GM12865 (cell line): ENCODE measurements around the gene SEPHS2.

Experiments
- DNase-seq: peaks from one replicate; pipeline ENCODE4 v3.0.0; 2010; ENCODE audit warnings: low read depth
- H3K4me3 ChIP-seq: 2 replicates; pipeline ENCODE4 v1.5.1; 2011; ENCODE audit warnings: mild to moderate bottlenecking, low read depth, low read length, control low read depth
- TF ChIP-seq, protein P1 (sequence below): IDR thresholded peaks from 2 replicates; pipeline ENCODE4 v1.5.1; 2011; ENCODE audit warnings: low read length, control low read depth, low read depth, inconsistent platforms; ENCODE audit not compliant: insufficient read depth; ENCODE audit errors: missing control alignments

SEPHS2 gene

DNA sequence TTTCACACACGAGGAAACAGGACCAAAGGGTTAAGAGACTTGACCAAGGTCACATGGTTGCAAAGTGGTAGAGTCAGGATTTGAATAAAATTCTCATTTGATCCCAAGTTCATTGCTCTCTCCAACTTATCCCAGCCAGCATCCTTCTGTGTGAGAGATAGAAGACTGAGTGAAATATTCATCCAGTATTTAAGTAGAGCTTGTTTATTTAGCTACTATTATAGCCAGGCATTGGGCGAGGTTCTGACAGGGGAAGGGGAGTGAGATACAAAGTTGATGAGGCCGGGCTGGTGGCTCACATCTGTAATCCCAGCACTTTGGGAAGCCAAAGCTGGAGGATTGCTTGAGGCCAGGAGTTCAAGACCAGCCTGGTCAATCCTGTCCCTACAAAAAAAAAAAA is 31.3 kb upstream of the SEPHS2 start:
- H3K4me3 ChIP-seq = no peak overlapping the region
- TF ChIP-seq, protein P1, sequence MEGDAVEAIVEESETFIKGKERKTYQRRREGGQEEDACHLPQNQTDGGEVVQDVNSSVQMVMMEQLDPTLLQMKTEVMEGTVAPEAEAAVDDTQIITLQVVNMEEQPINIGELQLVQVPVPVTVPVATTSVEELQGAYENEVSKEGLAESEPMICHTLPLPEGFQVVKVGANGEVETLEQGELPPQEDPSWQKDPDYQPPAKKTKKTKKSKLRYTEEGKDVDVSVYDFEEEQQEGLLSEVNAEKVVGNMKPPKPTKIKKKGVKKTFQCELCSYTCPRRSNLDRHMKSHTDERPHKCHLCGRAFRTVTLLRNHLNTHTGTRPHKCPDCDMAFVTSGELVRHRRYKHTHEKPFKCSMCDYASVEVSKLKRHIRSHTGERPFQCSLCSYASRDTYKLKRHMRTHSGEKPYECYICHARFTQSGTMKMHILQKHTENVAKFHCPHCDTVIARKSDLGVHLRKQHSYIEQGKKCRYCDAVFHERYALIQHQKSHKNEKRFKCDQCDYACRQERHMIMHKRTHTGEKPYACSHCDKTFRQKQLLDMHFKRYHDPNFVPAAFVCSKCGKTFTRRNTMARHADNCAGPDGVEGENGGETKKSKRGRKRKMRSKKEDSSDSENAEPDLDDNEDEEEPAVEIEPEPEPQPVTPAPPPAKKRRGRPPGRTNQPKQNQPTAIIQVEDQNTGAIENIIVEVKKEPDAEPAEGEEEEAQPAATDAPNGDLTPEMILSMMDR = no peak
- DNase-seq = no peak

DNA sequence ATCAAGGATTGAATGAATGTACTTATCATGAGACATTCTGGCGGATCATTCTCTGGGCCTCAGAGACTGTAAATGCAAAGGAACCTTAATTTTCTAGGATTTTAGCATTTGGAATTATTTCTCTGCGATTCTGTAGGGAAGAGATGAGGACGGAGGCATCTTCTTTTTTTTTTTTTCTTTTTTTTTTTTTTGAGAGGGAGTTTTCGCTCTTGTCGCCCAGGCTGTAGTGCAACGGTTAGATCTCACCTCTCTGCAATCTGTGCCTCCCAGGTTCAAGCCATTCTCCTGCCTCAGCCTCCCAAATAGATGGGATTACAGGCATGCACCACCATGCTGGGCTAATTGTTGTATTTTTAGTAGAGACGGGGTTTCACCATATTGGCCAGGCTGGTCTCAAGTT is 29.0 kb upstream of the SEPHS2 start:
- TF ChIP-seq, protein P1 = no peak
- DNase-seq = no peak
- no peak overlapping the region for H3K4me3 ChIP-seq

DNA sequence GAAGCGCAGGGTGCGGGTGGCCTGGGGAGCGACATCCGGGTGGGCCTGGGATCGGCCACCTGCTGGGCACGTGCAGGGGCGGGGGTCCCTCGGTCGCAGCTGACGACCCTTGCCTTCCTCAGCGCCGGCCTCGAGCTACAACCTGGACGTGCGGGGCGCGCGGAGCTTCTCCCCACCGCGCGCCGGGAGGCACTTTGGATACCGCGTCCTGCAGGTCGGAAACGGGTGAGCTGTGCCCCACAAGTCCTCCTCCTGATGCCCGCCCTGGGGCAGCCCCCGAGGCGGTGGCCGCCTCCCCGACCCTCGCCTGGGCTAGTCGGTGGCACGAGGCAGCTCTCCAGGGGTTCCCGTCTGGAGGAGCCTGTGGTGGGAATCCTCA is 28.4 kb upstream of the SEPHS2 start:
- TF ChIP-seq, protein P1 = no peak
- DNase-seq = no peak
- H3K4me3 ChIP-seq = peak overlapping the region; percentile 79

DNA sequence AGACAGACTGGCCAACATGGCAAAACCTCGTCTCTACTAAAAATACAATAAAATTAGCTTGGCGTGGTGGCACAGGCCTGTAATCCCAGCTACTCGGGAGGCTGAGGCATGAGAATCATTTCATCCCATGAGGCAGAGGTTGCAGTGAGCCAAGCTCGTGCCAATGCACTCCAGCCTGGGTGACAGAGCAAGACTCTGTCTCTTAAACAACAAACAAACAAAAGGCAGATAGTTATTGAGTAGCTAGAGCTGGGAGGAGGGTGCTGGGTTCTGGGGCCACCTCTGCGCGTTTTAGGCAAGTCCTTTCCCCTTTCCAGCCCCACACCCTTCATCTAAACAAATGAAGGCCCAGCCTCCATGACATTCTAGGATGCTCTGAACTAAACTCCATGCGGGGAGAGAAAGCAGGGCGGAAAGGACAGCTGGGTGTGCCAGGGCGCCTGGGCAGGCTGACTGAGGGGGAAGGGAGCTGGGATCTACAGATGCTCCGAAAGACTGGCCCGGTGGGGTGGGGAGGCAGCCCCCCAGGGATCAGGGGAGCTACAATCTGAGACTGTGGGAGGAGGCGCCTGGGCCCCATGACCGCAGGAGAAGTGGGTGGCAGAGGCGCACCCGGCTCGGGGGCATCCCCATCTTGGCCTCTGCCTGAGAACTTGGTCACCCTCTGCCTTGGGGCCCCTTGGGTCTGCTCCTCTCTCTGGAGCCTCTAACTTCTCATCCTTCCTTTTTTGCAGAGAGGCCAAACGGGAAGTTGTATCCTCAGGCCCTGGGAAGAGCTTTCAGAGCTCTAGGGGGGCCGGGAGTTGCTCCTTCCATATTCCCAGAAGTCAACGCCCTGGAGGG is 27.8 kb upstream of the SEPHS2 start:
- DNase-seq = peak; percentile 64
- H3K4me3 ChIP-seq = peak overlapping the region; percentile 79
- TF ChIP-seq, protein P1 = no peak

DNA sequence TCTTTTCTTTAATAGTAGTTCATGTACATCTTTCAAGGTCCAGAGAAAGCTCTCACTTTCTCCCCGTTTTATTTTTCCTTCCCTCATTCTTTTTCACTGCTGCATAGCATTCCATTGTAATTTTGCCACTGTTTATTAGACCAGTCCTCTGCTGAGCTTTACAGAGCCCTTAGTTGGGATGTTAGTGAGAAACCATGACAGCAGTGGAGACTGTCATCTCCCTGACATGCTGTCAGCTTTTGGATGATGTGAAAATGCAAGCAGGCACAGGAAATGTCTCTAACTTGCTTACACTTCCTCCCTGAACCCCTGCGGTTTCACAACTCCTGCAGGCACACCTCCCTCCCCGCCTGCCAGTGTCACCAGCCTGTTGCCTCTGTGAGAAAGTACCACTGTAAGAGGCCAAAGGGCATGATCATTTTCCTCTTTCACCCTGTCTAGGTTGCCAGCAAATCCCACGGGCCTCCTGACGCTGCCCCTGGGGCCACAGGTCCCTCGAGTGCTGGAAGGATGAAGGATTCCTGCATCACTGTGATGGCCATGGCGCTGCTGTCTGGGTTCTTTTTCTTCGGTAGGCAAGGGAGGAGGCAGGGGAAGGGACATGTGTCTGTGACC is 26.8 kb upstream of the SEPHS2 start, which contains the start of gene ITGAL:
Gene ITGAL (plus strand): TSS at position 415 of the 615 bp plus-strand sequence. CDS start 96 bp downstream, at position 511.
- peak within 1 kb of the TSS; percentile 79 for H3K4me3 ChIP-seq
- DNase-seq = peak; percentile 95

DNA sequence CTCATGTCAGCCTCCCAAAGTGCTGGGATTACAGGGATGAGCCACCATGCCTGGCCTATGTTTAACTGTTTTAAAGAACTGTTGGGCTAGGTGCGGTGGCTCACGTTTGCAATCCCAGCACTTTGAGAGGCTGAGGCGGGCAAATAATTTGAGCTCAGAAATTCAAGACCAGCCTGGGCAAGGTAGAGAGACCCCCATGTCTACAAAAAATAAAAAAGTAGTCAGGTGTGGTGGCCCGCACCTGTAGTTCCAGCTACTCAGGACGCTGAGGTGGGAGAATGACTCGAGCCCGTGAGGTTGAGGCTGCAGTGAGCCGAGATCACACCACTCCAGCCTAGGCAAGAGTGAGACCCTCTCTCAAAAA is 24.9 kb upstream of the SEPHS2 start:
- TF ChIP-seq, protein P1 = no peak
- DNase-seq = no peak
- no peak overlapping the region for H3K4me3 ChIP-seq

More for the DNA sequence above, 26.8 kb upstream of the SEPHS2 start, which contains the start of gene ITGAL:
- TF ChIP-seq, protein P1 = no peak
